K562 (cell line): ENCODE results near the gene SCAPER. TPM values are rescaled to one million over a fixed set of nuclear protein-coding genes. Genes with fewer than 3 reads are reported as not detected.

ENCODE experiments used
- BDP1 ChIP-seq: IDR thresholded peaks from 3 replicates; pipeline ENCODE4 v1.6.1; 2011; ENCODE audit not compliant: insufficient read length, insufficient read depth
- CBFA2T2 ChIP-seq: fragments of 450-650 bp; conservative IDR thresholded peaks from 2 replicates; pipeline ENCODE4 v1.6.1; 2017; ENCODE audit warnings: mild to moderate bottlenecking
- DIDO1 ChIP-seq: fragments of 450-650 bp; IDR thresholded peaks from 2 replicates; pipeline ENCODE4 v1.6.1; 2016; ENCODE audit warnings: low read depth, missing biosample characterization, missing genetic modification characterization
- FOXP4 ChIP-seq: sonication (generic); formaldehyde crosslinking; IDR thresholded peaks from 2 replicates; pipeline ENCODE4 v1.8.0; 2022; ENCODE audit warnings: mild to moderate bottlenecking, missing genetic modification reagents, borderline replicate concordance
- NFE2 ChIP-seq: IDR thresholded peaks from 2 replicates; pipeline ENCODE4 v1.6.1; 2014; ENCODE audit warnings: antibody characterized with exemption, low read depth
- RBM15 ChIP-seq: fragments of 200-400 bp; formaldehyde crosslinking; IDR thresholded peaks from 2 replicates; pipeline ENCODE4 v1.6.1; 2018; ENCODE audit warnings: mild to moderate bottlenecking, low read length, moderate library complexity; ENCODE audit not compliant: insufficient read depth
- RNF2 ChIP-seq: sonication (generic); IDR thresholded peaks from 2 replicates; pipeline ENCODE4 v1.6.1; 2016
- SMC3 ChIP-seq: conservative IDR thresholded peaks from 2 replicates; pipeline ENCODE4 v1.6.1; 2011; ENCODE audit warnings: low read depth, low read length, improper control_type of control experiment; ENCODE audit not compliant: insufficient read depth
- XRCC5 ChIP-seq: fragments of 200-400 bp; formaldehyde crosslinking; IDR thresholded peaks from 2 replicates; pipeline ENCODE4 v1.6.1; 2017; ENCODE audit warnings: low read depth, mild to moderate bottlenecking, low read length
- ZNF263 ChIP-seq: sonication (generic); formaldehyde crosslinking; IDR thresholded peaks from 2 replicates; pipeline ENCODE4 v1.8.0; 2022; ENCODE audit warnings: mild to moderate bottlenecking, missing genetic modification reagents, borderline replicate concordance
- ZNF583 ChIP-seq: fragments of 250-450 bp; sonication (Bioruptor Pico); IDR thresholded peaks from 2 replicates; pipeline ENCODE4 v1.4.0; 2020
- ZNF668 ChIP-seq: fragments of 250-450 bp; sonication (Bioruptor Pico); IDR thresholded peaks from 2 replicates; pipeline ENCODE4 v1.8.0; 2022; ENCODE audit warnings: mild to moderate bottlenecking, inconsistent platforms
- polyA plus RNA-seq, 8 experiments: library from polyadenylated mRNA; depleted of rRNA in 4 of 8; stranded (reverse) in 5 of 8; unstranded in 3 of 8; fragments of >200 nt; fragmentation: Nextera tagmentation in 2 of 8; fragmentation: Illumina TruSeq in 1 of 8; extraction: Ambion mirVana in 2 of 8; extraction: Trizol in 1 of 8; gene quantifications; 2 replicates each; pipeline versions ENCODE4 v1.2.1 to v1.2.3, GENCODE V29; 2011 to 2014; ENCODE audit warnings: inconsistent platforms in 1 of 8, missing spikeins in 1 of 8
- total RNA-seq, 7 experiments: library from RNA; depleted of rRNA in 6 of 7; stranded (reverse); fragments of >200 nt in 6 of 7; fragmentation: Illumina TruSeq in 2 of 7; extraction: Trizol in 2 of 7; gene quantifications; 2 replicates each; pipeline versions ENCODE4 v1.2.1 to v1.2.3, GENCODE V29; 2011 to 2021; ENCODE audit warnings: low replicate concordance in 1 of 7
- TF ChIP-seq, protein P1 (sequence below): fragments of 450-650 bp; IDR thresholded peaks from one replicate; pipeline ENCODE4 v1.6.1; 2018; ENCODE audit warnings: mild to moderate bottlenecking, moderate library complexity; ENCODE audit not compliant: partially characterized antibody
- TF ChIP-seq, protein P2 (sequence below): fragments of 250-450 bp; sonication (Bioruptor Pico); IDR thresholded peaks from 2 replicates; pipeline ENCODE4 v1.5.0; 2021; ENCODE audit warnings: mild to moderate bottlenecking, borderline replicate concordance
- TF ChIP-seq, protein P3 (sequence below): fragments of 450-650 bp; IDR thresholded peaks from 2 replicates; pipeline ENCODE4 v1.6.1; 2016; ENCODE audit warnings: borderline replicate concordance

SCAPER gene
- total and polyA plus RNA-seq, 9 of the 15 experiments (the other 6 are each of a cell fraction or from before 2014, with no cell fraction given): 1.3 to 5.7 (median 3.2) TPM

DNA sequence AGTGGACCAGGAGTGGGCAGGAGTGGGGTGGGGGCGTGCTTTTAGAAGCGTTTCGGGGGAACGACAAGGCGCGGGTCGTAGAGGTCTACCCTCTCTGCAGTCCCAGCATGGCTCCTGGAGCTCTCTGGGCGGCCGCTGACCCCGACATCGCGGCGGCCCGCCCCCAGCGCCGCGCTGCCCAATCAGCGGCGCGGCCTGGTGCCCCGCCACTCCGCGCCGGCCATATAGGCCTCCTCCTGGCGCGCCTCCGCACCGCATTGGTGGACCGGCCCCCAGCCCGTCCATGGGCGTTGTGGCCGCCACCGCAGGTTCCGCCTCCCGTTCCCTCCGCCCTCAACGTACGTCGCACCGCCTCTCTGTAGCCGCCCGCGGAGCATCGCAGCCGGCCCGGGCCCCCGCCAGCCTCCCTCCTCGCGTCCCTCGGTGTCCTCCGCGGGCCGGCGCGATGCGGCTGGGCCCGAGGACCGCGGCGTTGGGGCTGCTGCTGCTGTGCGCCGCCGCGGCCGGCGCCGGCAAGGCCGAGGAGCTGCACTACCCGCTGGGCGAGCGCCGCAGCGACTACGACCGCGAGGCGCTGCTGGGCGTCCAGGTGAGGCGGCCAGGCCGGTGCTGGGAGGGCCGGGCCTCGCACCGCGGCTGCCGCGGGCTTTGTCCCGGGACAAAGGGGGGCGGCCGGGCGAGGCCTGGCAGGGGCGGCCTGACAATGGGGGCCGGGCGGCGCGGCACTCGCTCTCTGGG lies 26.4 kb upstream of the SCAPER start, which contains the start of gene RCN2 (continued):
- TF ChIP-seq, protein P1, sequence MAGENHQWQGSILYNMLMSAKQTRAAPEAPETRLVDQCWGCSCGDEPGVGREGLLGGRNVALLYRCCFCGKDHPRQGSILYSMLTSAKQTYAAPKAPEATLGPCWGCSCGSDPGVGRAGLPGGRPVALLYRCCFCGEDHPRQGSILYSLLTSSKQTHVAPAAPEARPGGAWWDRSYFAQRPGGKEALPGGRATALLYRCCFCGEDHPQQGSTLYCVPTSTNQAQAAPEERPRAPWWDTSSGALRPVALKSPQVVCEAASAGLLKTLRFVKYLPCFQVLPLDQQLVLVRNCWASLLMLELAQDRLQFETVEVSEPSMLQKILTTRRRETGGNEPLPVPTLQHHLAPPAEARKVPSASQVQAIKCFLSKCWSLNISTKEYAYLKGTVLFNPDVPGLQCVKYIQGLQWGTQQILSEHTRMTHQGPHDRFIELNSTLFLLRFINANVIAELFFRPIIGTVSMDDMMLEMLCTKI: no peak
- TF ChIP-seq ZNF583 (CRISPR knock-in tag): no peak
- TF ChIP-seq, protein P2, sequence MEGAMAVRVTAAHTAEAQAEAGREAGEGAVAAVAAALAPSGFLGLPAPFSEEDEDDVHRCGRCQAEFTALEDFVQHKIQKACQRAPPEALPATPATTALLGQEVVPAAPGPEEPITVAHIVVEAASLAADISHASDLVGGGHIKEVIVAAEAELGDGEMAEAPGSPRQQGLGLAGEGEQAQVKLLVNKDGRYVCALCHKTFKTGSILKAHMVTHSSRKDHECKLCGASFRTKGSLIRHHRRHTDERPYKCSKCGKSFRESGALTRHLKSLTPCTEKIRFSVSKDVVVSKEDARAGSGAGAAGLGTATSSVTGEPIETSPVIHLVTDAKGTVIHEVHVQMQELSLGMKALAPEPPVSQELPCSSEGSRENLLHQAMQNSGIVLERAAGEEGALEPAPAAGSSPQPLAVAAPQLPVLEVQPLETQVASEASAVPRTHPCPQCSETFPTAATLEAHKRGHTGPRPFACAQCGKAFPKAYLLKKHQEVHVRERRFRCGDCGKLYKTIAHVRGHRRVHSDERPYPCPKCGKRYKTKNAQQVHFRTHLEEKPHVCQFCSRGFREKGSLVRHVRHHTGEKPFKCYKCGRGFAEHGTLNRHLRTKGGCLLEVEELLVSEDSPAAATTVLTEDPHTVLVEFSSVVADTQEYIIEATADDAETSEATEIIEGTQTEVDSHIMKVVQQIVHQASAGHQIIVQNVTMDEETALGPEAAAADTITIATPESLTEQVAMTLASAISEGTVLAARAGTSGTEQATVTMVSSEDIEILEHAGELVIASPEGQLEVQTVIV (CRISPR knock-in tag): no peak
- TF ChIP-seq ZNF263 (CRISPR knock-in tag): no peak
- TF ChIP-seq NFE2: no peak
- TF ChIP-seq, protein P3, sequence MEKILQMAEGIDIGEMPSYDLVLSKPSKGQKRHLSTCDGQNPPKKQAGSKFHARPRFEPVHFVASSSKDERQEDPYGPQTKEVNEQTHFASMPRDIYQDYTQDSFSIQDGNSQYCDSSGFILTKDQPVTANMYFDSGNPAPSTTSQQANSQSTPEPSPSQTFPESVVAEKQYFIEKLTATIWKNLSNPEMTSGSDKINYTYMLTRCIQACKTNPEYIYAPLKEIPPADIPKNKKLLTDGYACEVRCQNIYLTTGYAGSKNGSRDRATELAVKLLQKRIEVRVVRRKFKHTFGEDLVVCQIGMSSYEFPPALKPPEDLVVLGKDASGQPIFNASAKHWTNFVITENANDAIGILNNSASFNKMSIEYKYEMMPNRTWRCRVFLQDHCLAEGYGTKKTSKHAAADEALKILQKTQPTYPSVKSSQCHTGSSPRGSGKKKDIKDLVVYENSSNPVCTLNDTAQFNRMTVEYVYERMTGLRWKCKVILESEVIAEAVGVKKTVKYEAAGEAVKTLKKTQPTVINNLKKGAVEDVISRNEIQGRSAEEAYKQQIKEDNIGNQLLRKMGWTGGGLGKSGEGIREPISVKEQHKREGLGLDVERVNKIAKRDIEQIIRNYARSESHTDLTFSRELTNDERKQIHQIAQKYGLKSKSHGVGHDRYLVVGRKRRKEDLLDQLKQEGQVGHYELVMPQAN: peak; percentile 9; the same call in 1 of the 2 replicates
- no peak for TF ChIP-seq SMC3
- TF ChIP-seq RNF2: no peak
- TF ChIP-seq FOXP4: no peak
- TF ChIP-seq XRCC5: no peak
- TF ChIP-seq BDP1: no peak
- no peak for TF ChIP-seq DIDO1
- TF ChIP-seq CBFA2T2: no peak
- no peak for TF ChIP-seq ZNF668 (CRISPR knock-in tag)
- TF ChIP-seq RBM15: no peak
